Large intestine (tissue), 3 donors: ENCODE data around the gene SF3B6. TPM values are rescaled to one million over a fixed set of nuclear protein-coding genes. Genes with fewer than 3 reads are reported as not detected.
"Not testable (repeated sequence)": the region's sequence is repeated elsewhere in the genome, so short reads cannot be mapped to it uniquely, and the experiment has no call there.

Experiments used
- DNase-seq, 2 donors: peaks; one replicate each; pipeline versions ENCODE4 v3.0.0 to v3.0.0-alpha.2; 2013
- H3K27ac ChIP-seq: one replicate; pipeline ENCODE4 v1.5.1; 2013; ENCODE audit warnings: low read length
- H3K27me3 ChIP-seq: 2 replicates; pipeline ENCODE4 v1.6.1; 2013; ENCODE audit warnings: low read length; ENCODE audit not compliant: control insufficient read depth, insufficient read depth
- H3K36me3 ChIP-seq: 2 replicates; pipeline ENCODE4 v1.6.1; 2013; ENCODE audit warnings: low read length; ENCODE audit not compliant: control insufficient read depth, insufficient read depth
- H3K4me1 ChIP-seq: one replicate; pipeline ENCODE4 v1.6.1; 2013; ENCODE audit warnings: low read length; ENCODE audit not compliant: control insufficient read depth, insufficient read depth
- H3K4me3 ChIP-seq: one replicate; pipeline ENCODE4 v1.5.1; 2013; ENCODE audit warnings: low read length
- H3K9me3 ChIP-seq: one replicate; pipeline ENCODE4 v1.6.1; 2013; ENCODE audit warnings: mild to moderate bottlenecking, low read depth, low read length, moderate library complexity; ENCODE audit not compliant: control insufficient read depth
- WGBS: methylation state at CpG from one replicate; pipeline ENCODE4 v1.1.5; 2013; ENCODE audit warnings: low lambda C conversion rate; ENCODE audit not compliant: insufficient coverage; 5-methylcytosine and 5-hydroxymethylcytosine counted together
- polyA plus RNA-seq: library from polyadenylated mRNA; unstranded; fragments of 120-200 nt; gene quantifications from one replicate; pipeline ENCODE4 v1.2.1, GENCODE V29; 2013

SF3B6 gene
- polyA plus RNA-seq, 1 donor, result 117 TPM

DNA sequence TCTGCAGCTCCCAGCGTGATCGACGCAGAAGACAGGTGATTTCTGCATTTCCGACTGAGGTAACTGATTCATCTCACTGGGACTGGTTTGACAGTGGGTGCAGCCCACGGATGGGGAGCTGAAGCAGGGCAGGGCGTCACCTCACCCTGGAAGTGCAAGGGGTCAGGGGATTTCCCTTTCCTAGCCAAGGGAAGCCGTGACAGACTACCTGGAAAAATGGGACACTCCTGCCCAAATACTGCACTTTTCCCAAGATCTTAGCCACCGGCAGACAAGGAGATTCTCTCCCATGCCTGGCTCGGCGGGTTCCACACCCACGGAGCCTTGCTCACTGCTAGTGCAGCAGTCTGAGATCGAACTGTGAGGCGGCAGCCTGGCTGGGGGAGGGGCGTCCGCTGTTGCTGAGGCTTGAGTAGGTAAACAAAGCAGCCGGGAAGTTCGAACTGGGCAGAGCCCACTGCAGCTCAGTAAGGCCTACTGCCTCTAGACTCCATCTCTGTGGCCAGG lies 19.1 kb upstream of the SF3B6 start:
- no CpG with 5 or more reads among the region's 17 CpGs for WGBS
- not testable (repeated sequence) for H3K27me3 ChIP-seq, DNase-seq, H3K4me1 ChIP-seq, H3K9me3 ChIP-seq, H3K36me3 ChIP-seq, H3K27ac ChIP-seq, H3K4me3 ChIP-seq

DNA sequence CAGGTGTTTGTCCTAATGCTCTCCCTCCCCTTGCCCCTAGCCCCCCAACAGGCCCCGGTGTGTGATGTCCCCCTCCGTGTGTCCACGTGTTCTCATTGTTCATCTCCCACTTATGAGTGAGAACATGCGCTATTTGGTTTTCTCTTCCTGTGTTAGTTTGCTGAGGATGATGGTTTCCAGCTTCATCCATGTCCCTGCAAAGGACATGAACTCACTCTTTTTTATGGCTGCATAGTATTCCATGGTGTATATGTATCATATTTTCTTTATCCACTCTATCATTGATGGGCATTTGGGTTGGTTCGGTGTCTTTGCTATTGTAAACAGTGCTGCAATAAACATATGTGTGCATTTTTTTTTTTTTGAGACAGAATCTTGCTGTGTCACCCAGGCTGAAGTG lies 17.1 kb upstream of the SF3B6 start:
- not testable (repeated sequence) for H3K4me3 ChIP-seq, H3K27ac ChIP-seq, H3K4me1 ChIP-seq, H3K36me3 ChIP-seq, DNase-seq, H3K27me3 ChIP-seq, H3K9me3 ChIP-seq
- no CpG with 5 or more reads among the region's 5 CpGs for WGBS

DNA sequence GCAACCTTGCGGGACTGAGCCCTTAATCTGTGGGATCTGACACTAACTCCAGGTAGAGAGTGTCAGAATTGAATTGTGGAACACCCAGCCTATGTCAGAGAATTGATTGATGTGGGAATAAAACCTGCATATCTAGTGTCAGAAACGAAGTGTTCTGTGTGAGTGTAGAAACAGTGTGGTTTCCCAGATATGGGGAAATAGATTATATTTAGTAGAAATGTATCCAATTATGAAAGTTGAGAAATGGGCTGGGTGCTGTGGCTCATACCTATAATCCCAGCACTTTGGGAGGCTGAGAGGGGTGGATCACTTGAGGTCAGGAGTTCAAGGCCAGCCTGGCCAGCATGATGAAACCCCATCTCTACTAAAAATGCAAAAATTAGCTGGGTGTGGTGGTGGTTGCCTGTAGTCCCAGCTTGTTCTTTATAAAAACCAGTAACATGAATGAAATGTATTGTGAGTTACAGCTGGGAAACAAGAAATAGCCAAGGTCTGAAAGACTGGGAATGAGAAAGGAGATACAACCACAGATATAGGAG lies 12.8 kb upstream of the SF3B6 start:
- WGBS, result no CpG with 5 or more reads among the region's 2 CpGs
- H3K4me3 ChIP-seq, result no peak overlapping the region
- H3K27ac ChIP-seq, result no peak overlapping the region
- peaks cover 4% of the 10 kb centered on the region for H3K36me3 ChIP-seq
- DNase-seq, result no peak
- H3K9me3 ChIP-seq, result no peaks in the 10 kb centered on the region
- no peaks in the 10 kb centered on the region for H3K27me3 ChIP-seq
- peaks cover 5% of the 10 kb centered on the region for H3K4me1 ChIP-seq

DNA sequence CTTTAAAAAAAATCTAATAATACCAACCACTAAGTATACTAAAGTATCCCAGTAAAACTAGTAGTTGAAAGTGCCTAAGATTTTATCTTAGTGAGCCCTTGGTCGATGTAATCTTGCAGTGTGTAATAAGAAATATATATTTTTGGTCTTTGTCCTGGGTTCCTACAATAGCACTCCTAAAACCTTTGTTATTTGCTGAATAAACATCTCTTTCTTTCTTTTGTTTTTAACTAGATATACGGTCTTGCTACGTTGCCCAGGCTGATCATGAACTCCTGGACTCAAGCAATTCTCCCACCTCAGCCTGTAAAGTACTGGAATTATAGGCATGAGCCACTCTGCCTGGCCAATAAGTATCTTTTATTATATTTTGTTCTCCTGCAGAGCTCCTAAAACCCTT lies 10.9 kb upstream of the SF3B6 start:
- peaks cover 16% of the 10 kb centered on the region for H3K4me1 ChIP-seq
- H3K9me3 ChIP-seq, result no peaks in the 10 kb centered on the region
- H3K27ac ChIP-seq, result no peak overlapping the region
- DNase-seq, result no peak
- no peak overlapping the region for H3K4me3 ChIP-seq
- WGBS, result 69% methylated on average over 2 of the region's 3 CpGs
- H3K27me3 ChIP-seq, result no peaks in the 10 kb centered on the region
- peaks cover 14% of the 10 kb centered on the region for H3K36me3 ChIP-seq

DNA sequence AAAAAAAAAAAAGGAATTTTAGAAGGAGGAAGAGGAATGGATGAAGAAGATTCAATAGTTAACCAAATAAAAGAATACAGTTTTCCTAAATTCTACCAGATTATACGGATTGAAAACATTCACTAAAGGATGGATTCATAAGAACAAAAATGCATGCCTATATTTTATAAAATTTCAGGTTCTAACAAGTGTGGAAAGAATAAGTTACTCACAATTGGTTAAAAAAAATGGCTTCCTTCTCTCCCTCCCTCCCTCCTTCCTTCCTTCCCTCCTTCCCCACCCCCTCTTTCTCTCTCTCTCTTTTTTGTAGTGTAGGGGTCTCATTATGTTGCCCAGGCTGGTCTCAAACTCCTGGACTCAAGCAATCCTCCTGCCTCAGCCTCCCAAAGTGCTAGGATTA lies 10.1 kb upstream of the SF3B6 start:
- Histone ChIP-seq H3K27me3 (no peaks in the 10 kb centered on the region), H3K36me3 (peaks cover 18% of the 10 kb centered on the region), H3K4me3 (no peak overlapping the region), H3K27ac (no peak overlapping the region), H3K9me3 (no peaks in the 10 kb centered on the region), H3K4me1 (peaks cover 16% of the 10 kb centered on the region)
- 100% methylated on average over 1 of the region's 1 CpG for WGBS
- DNase-seq, result no peak

DNA sequence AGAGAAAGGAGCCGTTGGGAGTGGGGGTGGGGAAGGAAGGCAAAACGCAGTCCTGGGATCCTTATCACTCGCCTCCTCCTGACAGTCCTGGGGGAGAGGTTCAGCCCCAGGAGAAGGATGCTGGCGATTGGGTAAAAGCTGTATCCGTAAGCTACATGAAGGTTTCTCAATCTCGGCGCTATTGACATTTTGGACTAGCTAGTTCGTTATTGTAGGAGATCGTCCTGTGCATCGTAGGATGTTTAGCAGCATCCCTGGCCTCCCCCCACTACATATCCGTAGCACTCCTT lies 9.0 kb upstream of the SF3B6 start:
- Histone ChIP-seq H3K36me3 (peaks cover 26% of the 10 kb centered on the region), H3K27me3 (no peaks in the 10 kb centered on the region), H3K4me1 (peaks cover 16% of the 10 kb centered on the region), H3K9me3 (no peaks in the 10 kb centered on the region), H3K4me3 (peak overlapping the region; percentile 67), H3K27ac (peak overlapping the region; percentile 94)
- no peak for DNase-seq
- no CpG with 5 or more reads among the region's 11 CpGs for WGBS

DNA sequence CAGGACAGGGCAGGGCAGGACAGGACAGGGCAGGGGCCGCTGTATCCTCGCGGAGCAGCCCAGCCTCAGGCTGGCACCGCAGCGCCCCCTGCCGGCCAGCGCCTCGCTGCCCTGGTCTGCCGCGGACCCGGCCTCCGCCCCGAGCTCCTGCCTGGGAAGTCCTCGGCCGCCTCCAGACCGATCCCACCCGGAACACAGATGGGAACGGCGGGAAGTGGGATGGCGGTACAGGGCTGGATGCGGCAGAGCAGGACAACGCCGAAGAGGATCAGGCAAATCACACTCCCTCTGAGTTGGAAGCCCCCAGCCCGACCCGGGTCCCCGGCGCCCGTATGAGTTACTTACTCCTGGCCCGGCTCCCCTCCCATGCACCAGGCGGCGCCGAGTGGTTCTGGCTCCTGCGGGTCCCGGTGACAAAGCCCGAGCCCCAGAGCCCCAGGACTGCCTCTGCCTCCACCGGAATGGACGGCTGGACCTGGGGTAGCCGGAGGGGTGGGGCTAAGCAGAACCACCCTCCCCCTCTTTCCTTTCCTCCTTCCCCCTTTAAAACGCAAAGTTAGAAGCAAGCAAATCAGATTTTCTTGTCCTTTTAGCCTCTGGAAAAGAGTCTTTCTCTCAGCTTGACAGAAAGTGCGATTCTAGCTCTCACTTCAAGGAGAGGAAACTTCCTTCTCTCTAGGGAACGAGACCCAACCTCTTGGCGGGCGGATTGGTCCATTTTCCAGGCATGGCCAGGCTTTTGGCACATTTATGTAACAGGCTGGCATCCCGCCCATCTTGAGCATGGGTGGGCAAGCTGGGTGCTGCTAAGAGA lies 8.5 kb upstream of the SF3B6 start, which contains the start of gene TP53I3:
TSS of gene TP53I3 (minus strand) at position 449 of the 814 bp plus-strand sequence. CDS start 508 bp downstream, outside the sequence.
- H3K9me3 ChIP-seq, result no peaks in the 10 kb centered on the region
- DNase-seq, result peak in 1 of 2 donors; percentile 95
- peak within 1 kb of the TSS; percentile 67 for H3K4me3 ChIP-seq
- no peaks in the 10 kb centered on the region for H3K27me3 ChIP-seq
- no CpG with 5 or more reads among the region's 44 CpGs for WGBS
- H3K36me3 ChIP-seq, result peaks cover 30% of the 10 kb centered on the region
- H3K4me1 ChIP-seq, result peaks cover 16% of the 10 kb centered on the region
- peak within 1 kb of the TSS; percentile 94 for H3K27ac ChIP-seq

DNA sequence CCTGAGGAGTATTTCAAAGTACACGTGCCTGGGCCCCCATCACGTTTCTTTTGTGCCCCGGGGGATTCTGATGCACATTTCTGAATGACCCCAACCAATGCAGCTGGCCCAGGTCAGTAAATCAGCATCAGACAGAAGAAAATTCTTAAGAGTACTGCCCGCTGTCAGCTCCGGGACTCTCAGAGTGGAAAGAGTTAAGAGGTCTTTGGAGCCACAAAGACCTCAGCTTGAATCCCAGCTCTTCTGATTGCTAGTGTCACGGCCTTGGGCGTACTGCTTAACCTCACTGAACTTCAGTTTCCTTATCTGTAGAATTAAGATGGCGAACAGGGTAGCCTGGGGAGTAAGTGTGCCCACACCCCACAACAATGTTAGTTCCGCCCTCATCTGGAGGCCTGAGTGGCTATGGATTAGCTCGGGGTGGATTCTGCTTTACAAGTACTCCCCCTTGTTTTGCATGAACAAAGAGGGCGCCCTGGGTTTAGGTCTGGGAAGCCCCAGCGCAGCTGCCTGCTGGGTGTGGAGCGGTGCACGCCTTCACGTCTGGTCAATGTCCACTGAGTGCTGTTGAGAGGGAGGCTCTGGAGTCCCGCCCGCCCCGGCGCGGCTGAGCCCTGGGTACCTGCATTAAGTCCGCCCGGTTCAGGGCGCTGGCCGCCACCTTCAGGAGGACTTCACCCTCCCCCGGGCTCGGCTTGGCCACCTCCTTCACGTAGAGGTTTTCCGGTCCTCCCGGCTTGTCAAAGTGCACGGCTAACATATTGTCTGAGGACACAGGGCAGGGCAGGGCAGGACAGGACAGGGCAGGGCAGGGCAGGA lies 7.7 kb upstream of the SF3B6 start:
- peak overlapping the region; percentile 94 for H3K27ac ChIP-seq
- peaks cover 30% of the 10 kb centered on the region for H3K36me3 ChIP-seq
- no peaks in the 10 kb centered on the region for H3K9me3 ChIP-seq
- peak overlapping the region; percentile 67 for H3K4me3 ChIP-seq
- WGBS, result no CpG with 5 or more reads among the region's 30 CpGs
- peak; percentile 95 to 99 for DNase-seq
- no peaks in the 10 kb centered on the region for H3K27me3 ChIP-seq
- peaks cover 16% of the 10 kb centered on the region for H3K4me1 ChIP-seq

DNA sequence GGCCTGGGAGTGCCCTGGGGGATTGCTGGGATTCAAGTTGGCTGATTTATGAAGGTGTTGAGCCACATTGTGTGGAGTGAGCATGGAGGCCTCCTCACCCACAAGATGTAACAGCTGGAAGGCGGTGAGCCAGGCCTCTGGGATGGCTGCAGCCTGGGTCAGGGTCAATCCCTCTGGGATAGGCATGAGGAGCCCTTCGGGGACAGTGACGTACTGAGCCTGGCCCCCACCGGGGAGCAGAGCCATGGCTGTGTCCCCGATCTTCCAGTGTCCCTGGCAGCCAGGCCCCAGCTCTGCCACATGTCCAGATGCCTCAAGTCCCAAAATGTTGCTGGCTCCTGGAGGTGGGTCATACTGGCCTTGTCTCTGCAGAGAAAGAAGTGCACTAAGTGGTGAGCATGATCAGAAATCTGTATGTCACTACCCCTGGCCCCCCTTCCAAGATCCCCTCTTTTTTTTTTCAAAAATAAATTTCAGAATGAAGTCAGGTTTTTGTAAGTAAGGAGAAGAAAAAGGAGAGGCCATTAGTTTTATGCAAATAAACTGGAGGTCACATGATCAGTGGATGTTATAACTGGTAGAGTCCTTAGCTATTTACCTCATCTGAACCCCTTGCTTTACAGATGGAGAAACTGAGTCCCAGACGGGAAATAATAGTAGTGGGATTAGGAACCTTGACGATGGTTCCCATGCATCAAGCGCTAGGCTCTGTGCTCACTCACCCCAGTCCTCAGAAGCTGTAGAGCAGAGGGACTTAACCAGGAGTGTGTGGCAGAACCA lies 6.9 kb upstream of the SF3B6 start:
- H3K27ac ChIP-seq, result peak overlapping the region; percentile 94
- H3K4me1 ChIP-seq, result peaks cover 23% of the 10 kb centered on the region
- H3K27me3 ChIP-seq, result no peaks in the 10 kb centered on the region
- H3K36me3 ChIP-seq, result peaks cover 28% of the 10 kb centered on the region
- H3K4me3 ChIP-seq, result peak overlapping the region; percentile 67
- H3K9me3 ChIP-seq, result no peaks in the 10 kb centered on the region
- WGBS, result 100% methylated on average over 1 of the region's 8 CpGs
- peak in 1 of 2 donors; percentile 9 for DNase-seq

DNA sequence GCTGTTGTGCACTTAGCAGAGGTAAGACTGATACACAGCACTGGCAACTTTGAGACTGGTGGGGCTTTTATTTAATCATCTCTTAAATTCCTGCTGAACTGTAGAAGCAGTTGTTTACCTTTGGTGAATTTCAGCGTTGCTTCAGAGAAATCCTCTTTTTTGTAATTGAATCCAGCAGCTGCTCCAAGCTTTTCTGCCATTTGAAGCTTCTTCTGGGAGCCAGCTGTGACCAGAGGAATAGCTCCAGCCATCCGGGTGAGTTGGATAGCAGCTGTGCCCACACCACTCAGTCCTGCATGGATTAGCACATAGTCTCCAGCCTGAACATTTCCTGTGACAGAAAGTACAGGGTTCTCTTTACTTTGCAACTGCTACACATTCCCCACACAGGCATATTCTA lies 4.6 kb upstream of the SF3B6 start:
- H3K4me1 ChIP-seq, result peaks cover 27% of the 10 kb centered on the region
- H3K27ac ChIP-seq, result no peak overlapping the region
- H3K36me3 ChIP-seq, result peaks cover 26% of the 10 kb centered on the region
- WGBS, result no CpG with 5 or more reads among the region's 2 CpGs
- DNase-seq, result no peak
- H3K9me3 ChIP-seq, result no peaks in the 10 kb centered on the region
- no peaks in the 10 kb centered on the region for H3K27me3 ChIP-seq
- no peak overlapping the region for H3K4me3 ChIP-seq
